HG03025 (cell line): ENCODE results near the gene KIF2C.
"Not testable (repeated sequence)": the region's sequence is repeated elsewhere in the genome, so short reads cannot be mapped to it uniquely, and the experiment has no call there.

Experiments
- ATAC-seq: cut with Tn5 transposase; IDR thresholded peaks from one replicate; pipeline ENCODE4 v1.9.1; 2021; ENCODE audit warnings: mild to moderate bottlenecking, moderate library complexity; ENCODE audit not compliant: unreplicated experiment, low FRiP score

The KIF2C gene

DNA sequence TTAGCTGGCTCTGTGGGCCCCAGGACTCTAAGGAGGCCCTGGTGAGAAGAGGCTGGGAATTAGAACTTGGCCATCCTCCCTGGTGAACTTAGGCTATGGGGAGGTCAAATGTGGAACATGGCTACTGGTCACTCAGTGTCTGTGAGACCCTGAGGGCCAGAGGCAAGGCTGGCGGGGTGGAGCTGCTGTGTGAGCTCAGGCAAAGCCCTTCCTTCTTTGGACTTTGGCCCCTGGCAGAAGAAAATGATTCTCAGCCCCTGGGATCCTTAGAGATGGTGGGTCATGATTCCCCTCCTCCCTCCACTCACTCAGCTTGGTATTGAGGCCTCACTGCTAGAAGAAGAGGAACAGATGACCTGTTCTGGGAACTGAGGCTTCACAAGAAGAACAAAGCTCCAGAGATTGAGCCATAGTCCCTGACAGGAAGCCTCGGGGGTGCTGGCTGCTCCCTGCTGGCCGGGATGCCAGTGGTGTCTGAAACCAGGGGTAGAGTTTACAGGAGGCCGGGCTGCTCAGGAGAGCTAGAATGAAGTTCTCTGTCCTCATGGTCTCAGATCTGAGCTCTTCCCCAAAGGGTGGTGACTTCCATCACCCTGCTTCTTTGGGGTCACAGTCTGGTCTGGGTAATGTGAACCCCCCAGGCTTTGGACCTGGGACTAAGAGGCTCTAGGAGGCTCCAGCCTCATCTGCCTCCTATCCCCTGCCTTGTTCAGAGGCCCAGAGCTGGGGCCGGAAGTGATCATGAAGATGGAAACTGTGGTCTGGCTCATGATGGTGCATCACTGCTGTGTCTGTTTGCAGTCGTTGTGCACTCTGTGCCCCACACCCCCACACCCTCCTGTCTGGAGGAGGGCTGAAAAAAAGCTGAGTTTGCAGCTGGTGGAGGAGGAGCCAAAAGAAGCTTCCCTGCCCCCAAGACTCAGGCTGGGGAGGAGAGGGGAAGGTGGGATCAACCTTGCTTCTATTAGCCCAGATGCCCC, 69.6 kb downstream of the KIF2C start:
- ATAC-seq, result peak; percentile 43

DNA sequence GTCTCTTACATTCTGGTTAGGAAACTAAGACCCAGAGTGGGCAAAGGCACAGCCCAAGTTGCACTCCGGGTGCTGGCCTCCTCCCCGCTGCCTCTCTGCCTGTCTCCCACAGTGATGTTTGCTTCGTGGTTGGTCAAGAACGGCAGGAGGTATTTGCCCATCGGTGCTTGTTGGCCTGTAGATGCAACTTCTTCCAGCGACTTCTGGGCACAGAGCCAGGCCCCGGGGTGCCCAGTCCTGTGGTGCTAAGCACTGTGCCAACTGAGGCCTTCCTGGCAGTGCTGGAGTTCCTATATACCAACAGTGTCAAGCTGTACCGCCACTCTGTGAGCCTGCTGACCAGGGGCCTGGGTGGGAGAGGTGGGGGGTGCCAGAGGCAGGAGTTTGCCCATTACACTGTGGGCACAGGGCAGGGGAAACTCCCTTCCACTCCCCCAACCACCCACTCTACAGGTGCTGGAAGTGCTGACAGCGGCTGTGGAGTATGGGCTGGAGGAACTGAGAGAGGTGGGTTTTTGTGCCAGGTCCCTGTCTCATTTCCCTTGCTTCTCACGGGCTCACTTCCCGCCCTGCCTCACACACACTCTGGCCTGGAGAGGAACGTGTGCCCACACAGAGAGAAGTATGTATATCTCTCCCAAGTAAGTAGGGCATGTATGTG, 70.6 kb downstream of the KIF2C start:
- no peak for ATAC-seq

DNA sequence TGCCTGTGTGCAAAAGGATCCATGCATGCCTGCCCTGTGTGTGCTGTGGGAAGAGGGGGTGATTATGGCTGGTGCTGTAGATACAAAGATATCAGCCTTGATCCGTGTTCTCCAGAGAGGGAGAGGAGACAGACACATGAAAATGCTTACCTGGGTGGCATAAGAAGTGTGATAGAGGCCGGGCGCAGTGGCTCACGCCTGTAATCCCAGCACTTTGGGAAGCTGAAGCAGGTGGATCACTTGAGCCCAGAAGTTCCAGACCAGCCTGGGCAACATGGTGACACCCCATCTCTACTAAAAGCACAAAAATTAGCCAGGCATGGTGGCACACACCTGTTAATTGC, 71.1 kb downstream of the KIF2C start:
- not testable (repeated sequence) for ATAC-seq

DNA sequence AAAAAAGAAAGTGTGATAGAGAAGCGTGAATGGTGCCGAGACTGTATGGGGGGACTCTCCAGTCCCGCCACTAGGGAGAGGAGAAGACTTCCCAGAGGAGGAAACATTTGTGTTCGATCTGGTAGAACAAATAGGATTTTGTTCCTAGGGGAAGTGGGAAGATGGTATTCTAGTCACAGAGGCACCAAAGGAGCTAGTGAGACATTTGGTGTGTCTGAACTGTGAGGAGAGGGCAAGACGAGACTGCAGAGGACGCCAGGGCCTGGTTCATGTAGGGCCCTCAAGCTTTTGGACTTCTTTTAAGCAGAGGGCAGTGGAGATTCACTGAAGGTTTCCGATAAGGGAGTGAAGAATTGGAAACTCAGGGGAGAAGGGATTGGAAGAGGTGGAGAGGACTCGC, 71.6 kb downstream of the KIF2C start:
- no peak for ATAC-seq

DNA sequence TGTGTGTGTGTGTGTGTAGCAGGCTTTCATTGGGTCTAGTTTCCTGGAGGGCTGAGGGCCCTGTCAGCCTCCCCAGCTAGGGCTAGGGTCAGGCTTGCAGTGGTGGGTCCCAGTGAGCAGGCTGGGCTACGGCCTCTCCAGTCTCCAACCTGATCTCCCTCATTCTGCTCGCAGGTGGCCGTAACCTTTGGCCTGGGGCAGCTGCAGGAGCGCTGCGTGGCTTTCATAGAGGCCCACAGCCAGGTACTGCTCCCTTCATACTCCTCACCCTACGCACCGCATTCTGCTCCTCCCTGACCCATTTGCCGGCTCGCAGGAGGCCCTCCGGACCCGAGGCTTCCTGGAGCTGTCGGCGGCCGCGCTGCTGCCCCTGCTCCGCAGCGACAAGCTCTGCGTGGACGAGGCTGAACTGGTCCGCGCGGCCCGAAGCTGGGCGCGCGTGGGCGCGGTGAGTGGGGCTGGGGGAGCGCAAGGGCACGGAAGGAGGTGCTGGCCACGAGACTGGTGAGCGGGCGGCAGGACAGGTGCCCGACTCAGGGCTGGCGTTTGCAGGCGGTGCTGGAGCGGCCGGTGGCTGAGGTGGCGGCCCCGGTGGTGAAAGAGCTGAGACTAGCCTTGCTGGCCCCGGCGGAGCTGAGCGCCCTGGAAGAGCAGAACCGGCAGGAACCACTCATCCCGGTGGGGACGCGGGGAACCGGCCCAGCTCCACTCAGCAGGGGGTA, 73.3 kb downstream of the KIF2C start:
- no peak for ATAC-seq

DNA sequence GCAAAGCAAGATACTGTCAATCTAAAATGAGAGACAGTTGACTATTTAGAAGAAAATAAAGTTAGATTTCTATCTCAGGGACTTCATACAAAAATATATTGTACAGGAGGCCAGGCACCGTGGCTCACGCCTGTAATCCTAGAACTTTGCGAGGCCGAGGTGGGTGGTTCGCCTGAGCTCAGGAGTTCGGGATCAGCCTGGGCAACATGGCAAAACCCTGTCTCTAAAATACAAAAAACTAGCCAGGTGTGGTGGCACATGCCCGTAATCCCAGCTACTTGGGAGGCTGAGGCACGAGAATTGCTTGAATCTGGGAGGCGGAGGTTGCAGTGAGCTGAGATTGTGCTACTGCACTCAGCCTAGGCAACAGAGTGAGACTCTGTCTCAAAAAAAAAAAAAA, 76.3 kb downstream of the KIF2C start:
- not testable (repeated sequence) for ATAC-seq

DNA sequence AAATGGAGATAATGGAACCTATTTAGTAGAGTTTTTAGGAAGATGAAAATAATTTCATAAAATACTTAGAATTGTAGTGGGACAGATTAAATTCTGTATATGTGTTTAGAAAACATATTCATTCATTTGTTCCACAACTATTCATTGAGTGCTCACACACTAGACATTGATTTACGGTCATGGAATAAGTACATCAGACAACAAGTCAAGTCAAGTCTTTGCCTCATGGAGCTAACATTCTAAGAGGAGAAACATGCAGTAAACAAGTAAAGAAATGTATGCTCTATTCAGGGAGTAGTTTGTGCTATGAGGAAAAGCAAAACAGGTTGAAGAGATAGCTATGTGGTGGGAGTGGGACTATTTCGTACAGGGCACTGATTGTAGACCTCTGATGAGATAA, 77.7 kb downstream of the KIF2C start:
- ATAC-seq, result no peak
